Measurements from ENCODE around the gene IGSF21. TPM values are rescaled to one million over a fixed set of nuclear protein-coding genes. Genes with fewer than 3 reads are reported as not detected.
A peak's percentile ranks its signal among the peaks of the same experiment; 100 is the strongest.

IGSF21 gene
- total and polyA plus RNA-seq, 2 of the 8 experiments (the other 6 are each of a cell fraction or from before 2014, with no cell fraction given) = 22.5 to 28.5 TPM

DNA sequence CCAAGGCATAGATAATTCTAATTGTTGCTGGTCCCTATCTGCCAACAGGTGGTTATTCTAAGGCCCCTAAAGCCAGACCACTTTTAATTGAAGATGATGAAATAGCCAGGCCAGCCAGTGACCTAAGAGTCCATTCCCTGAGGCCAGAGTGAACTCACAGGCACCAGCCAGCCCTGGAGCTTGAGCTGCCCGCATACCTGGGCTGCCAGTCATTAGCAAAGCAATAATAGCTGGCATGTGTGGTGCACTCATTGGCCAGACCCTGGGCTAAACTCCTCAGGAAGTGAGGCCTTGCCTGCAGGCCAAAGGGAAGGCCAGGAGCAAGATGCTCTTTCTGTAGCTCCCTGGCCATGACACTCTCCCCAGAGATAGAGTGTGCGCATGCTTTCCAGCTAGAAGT is 192.8 kb downstream of the IGSF21 start:
- H4K91ac ChIP-seq (replicated peaks; ENCODE audit: insufficient read length, low read length) = peak overlapping the region; percentile 68
- TF ChIP-seq CHD1 (IDR thresholded peaks at IDR 0.05; ENCODE audit: low read depth, low read length) = no peak
- no peak for TF ChIP-seq CBX8 (IDR thresholded peaks at IDR 0.05; ENCODE audit: borderline replicate concordance, low read depth, low read length)
- 79% methylated on average over 2 of the region's 2 CpGs; no CpG with 5 or more reads in 1 of the 2 experiments for WGBS, 2 experiments (ENCODE audit: extremely low coverage in 1 of 2, insufficient coverage in 1 of 2, insufficient read length in 1 of 2, insufficient replicate concordance in 2 of 2, low coverage in 1 of 2, low lambda C conversion rate in 2 of 2, missing lambda C conversion rate in 1 of 2)
- no peak overlapping the region for H3K56ac ChIP-seq (replicated peaks; ENCODE audit: insufficient read length, low read depth, low read length)
- peaks cover 14 to 31% (median 17%) of the 10 kb centered on the region in 4 experiments for H3K4me1 ChIP-seq (replicated peaks in 1 of 4; ENCODE audit: control insufficient read depth in 3 of 4, insufficient read depth in 4 of 4, low read length in 3 of 4)
- H3K4me2 ChIP-seq (ENCODE audit: insufficient read depth in 1 of 2, low read depth in 2 of 2, low read length in 2 of 2) = no peak overlapping the region
- H3K9ac ChIP-seq (replicated peaks in 1 of 4; ENCODE audit: extremely low read depth in 1 of 4, low read depth in 3 of 4, low read length in 3 of 4) = no peak overlapping the region
- H2BK120ac ChIP-seq (replicated peaks; ENCODE audit: low read depth, low read length) = peak overlapping the region; percentile 76
- H3K27me3 ChIP-seq (replicated peaks in 1 of 4; ENCODE audit: control insufficient read depth in 3 of 4, extremely low read depth in 1 of 4, insufficient read depth in 3 of 4, low read length in 3 of 4) = no peaks in the 10 kb centered on the region
- FAIRE-seq = no peak
- no peaks in the 10 kb centered on the region for H3K9me3 ChIP-seq (ENCODE audit: insufficient read depth in 2 of 2, low read depth in 1 of 2, low read length in 1 of 2)
- peak overlapping the region; percentile 40 for H3K4ac ChIP-seq (replicated peaks; ENCODE audit: insufficient read length, low read depth, low read length)
- H2BK20ac ChIP-seq (ENCODE audit: low read length) = peak overlapping the region; percentile 99
- no peak for DNase-seq (ENCODE audit: low read depth in 1 of 2, low spot score in 2 of 2)
- no peak overlapping the region for H4K8ac ChIP-seq (ENCODE audit: extremely low read depth, insufficient read depth, low read length)
- H3K27ac ChIP-seq (ENCODE audit: low read depth, low read length) = no peak overlapping the region
- no peak overlapping the region for H2AFZ ChIP-seq (ENCODE audit: low read length)
- no peak overlapping the region for H4K5ac ChIP-seq (ENCODE audit: insufficient read length, low read depth, low read length)
- H2BK5ac ChIP-seq (ENCODE audit: low read depth, low read length) = peak overlapping the region; percentile 93; the same call in 1 of the 2 replicates
- ChIA-PET POLR2A (ENCODE audit: partially characterized antibody) (interaction anchor here (2.5 to 3.6 kb wide), 2 partner anchors 10 to 67 kb away, joined by 11 to 19 read pairs; no protein-coding TSS in a partner anchor), CTCF (ENCODE audit: partially characterized antibody) (interaction anchor here (0.6 to 9.4 kb wide), 41 partner anchors 10 to 1765 kb away, joined by 3 to 132 read pairs (median 5); partner anchors contain the start of gene KLHDC7A)
- no peak overlapping the region for H3K4me3 ChIP-seq (ENCODE audit: extremely low read depth in 1 of 4, insufficient read depth in 2 of 4, low read depth in 3 of 4, low read length in 4 of 4)
- no peak overlapping the region for H3K23ac ChIP-seq (ENCODE audit: insufficient read length)
- H2BK15ac ChIP-seq (ENCODE audit: low read length) = 0 out of 2 replicates have a peak overlapping the region, but pooled peaks have one; percentile 61
- H3K18ac ChIP-seq (ENCODE audit: extremely low read depth, low read length) = peak overlapping the region; percentile 78; the same call in 1 of the 2 replicates
- peak overlapping the region; percentile 73; the same call in 1 of the 2 replicates for H2BK12ac ChIP-seq (ENCODE audit: low read depth, low read length)
- H4K20me1 ChIP-seq (replicated peaks in 1 of 2; ENCODE audit: control insufficient read depth in 1 of 2, insufficient read depth in 2 of 2, low read length in 2 of 2) = peaks cover 0 to 3% of the 10 kb centered on the region in 2 experiments
- peaks cover 6% of the 10 kb centered on the region; the same call in 1 of the 2 replicates for H3K23me2 ChIP-seq (ENCODE audit: low read depth, low read length)
- no peak overlapping the region for H3K14ac ChIP-seq (ENCODE audit: insufficient read length)
- H3K79me2 ChIP-seq (ENCODE audit: control insufficient read depth in 1 of 2, insufficient read depth in 2 of 2, low read length in 2 of 2) = no peaks in the 10 kb centered on the region
- H2AK5ac ChIP-seq (ENCODE audit: low read depth, low read length) = peak overlapping the region; percentile 29; the same call in 1 of the 2 replicates
- no peaks in the 10 kb centered on the region for H3K36me3 ChIP-seq (ENCODE audit: control insufficient read depth in 2 of 4, insufficient read depth in 4 of 4, low read length in 3 of 4)
- H3K79me1 ChIP-seq (ENCODE audit: low read depth, low read length) = no peaks in the 10 kb centered on the region
